ENCODE results near the gene POLR2M. TPM values are rescaled to one million over a fixed set of nuclear protein-coding genes. Genes with fewer than 3 reads are reported as not detected.

POLR2M gene
- total and polyA plus RNA-seq, 2 donors (not counting 3 experiments of a cell fraction or from before 2014, with no cell fraction given): 38.4 to 42.5 TPM

- DNase-seq (ENCODE audit: low read depth, low spot score): no peak
- ChIA-PET POLR2A (interaction anchor here (0.7 kb wide), 1 partner anchor 27 kb away, joined by 5 read pairs; no protein-coding TSS in a partner anchor), CTCF (interaction anchor here (1.1 to 5.5 kb wide), 11 partner anchors 10 to 403 kb away, joined by 3 to 29 read pairs (median 8); partner anchors contain the start of gene POLR2M)
- Histone ChIP-seq H3K27ac (ENCODE audit: insufficient read depth, low read depth, low read length) (no peak overlapping the region), H3K27me3 (ENCODE audit: control insufficient read depth in 2 of 2, insufficient read depth in 2 of 2, low read length in 2 of 2) (no peaks in the 10 kb centered on the region), H2AFZ (ENCODE audit: low read depth, low read length) (no peak overlapping the region), H3K4me2 (ENCODE audit: insufficient read depth, low read length) (no peak overlapping the region), H3K79me2 (ENCODE audit: control insufficient read depth, insufficient read depth, low read length) (no peaks in the 10 kb centered on the region), H3K4me1 (ENCODE audit: control insufficient read depth, extremely low read depth, insufficient read depth, low read length) (peaks cover 7% of the 10 kb centered on the region), H3K36me3 (ENCODE audit: control insufficient read depth in 2 of 2, extremely low read depth in 1 of 2, insufficient read depth in 2 of 2, low read length in 2 of 2) (peaks cover 0 to 4% of the 10 kb centered on the region in 2 experiments), H3K9me3 (replicated peaks; ENCODE audit: control insufficient read depth, insufficient read depth, low read length) (no peaks in the 10 kb centered on the region), H3K9me1 (replicated peaks; ENCODE audit: control insufficient read depth, extremely low read depth, insufficient read depth, low read length) (no peaks in the 10 kb centered on the region), H3K4me3 (replicated peaks in 1 of 3; ENCODE audit: insufficient read depth in 1 of 3, low read depth in 1 of 3, low read length in 3 of 3) (no peak overlapping the region), H4K20me1 (replicated peaks; ENCODE audit: control insufficient read depth, extremely low read depth, insufficient read depth, low read length) (no peaks in the 10 kb centered on the region), H3K9ac (replicated peaks; ENCODE audit: extremely low read depth, insufficient read depth, low read length) (no peak overlapping the region)
- TF ChIP-seq EZH2 (IDR thresholded peaks at IDR 0.05; ENCODE audit: borderline replicate concordance, low read depth, low read length, severe bottlenecking) (no peak), FOS (IDR thresholded peaks at IDR 0.05; ENCODE audit: borderline replicate concordance, insufficient read depth, low read length) (no peak), MAX (IDR thresholded peaks at IDR 0.05; ENCODE audit: insufficient read depth, insufficient read length) (no peak), JUN (IDR thresholded peaks at IDR 0.05; ENCODE audit: borderline replicate concordance, insufficient read depth, insufficient read length, low read depth) (no peak), POLR2AphosphoS5 (IDR thresholded peaks at IDR 0.05; ENCODE audit: insufficient read depth, low read depth, low read length) (no peak), MYC (IDR thresholded peaks at IDR 0.05; ENCODE audit: low read depth, low read length) (no peak), GATA2 (IDR thresholded peaks at IDR 0.05; ENCODE audit: insufficient read depth, insufficient read length, low read depth, low read length) (no peak), POLR2A (IDR thresholded peaks at IDR 0.05; ENCODE audit: low read depth, low read length) (no peak)
- TF ChIP-seq, protein P1, sequence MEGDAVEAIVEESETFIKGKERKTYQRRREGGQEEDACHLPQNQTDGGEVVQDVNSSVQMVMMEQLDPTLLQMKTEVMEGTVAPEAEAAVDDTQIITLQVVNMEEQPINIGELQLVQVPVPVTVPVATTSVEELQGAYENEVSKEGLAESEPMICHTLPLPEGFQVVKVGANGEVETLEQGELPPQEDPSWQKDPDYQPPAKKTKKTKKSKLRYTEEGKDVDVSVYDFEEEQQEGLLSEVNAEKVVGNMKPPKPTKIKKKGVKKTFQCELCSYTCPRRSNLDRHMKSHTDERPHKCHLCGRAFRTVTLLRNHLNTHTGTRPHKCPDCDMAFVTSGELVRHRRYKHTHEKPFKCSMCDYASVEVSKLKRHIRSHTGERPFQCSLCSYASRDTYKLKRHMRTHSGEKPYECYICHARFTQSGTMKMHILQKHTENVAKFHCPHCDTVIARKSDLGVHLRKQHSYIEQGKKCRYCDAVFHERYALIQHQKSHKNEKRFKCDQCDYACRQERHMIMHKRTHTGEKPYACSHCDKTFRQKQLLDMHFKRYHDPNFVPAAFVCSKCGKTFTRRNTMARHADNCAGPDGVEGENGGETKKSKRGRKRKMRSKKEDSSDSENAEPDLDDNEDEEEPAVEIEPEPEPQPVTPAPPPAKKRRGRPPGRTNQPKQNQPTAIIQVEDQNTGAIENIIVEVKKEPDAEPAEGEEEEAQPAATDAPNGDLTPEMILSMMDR (IDR thresholded peaks at IDR 0.05; ENCODE audit: extremely low read depth in 1 of 2, insufficient read depth in 1 of 2, low read depth in 1 of 2, low read length in 2 of 2): no peak
- BruUV-seq (replicated peaks): no TSS peak
- FAIRE-seq: no peak
- intact Hi-C loops (cut with micrococcal nuclease) (no loop called here), dilution Hi-C loops (cut with MboI; ENCODE audit: extremely low pct_ligation_motif_present, low sequenced_read_pairs) (no loop called here)
Observed at GRCh38 chr15:57668016-57668415, 38.5 kb upstream of the POLR2M start.
